ENCODE data around the gene TTC8.

Gene TTC8

GRCh38 chr14:88821888-88822287 lies 2.6 kb upstream of the TTC8 start:
- in situ Hi-C loops (cut with HindIII; ENCODE audit: low sequenced_read_pairs), result no loop called here
- H3K4me3 ChIP-seq (ENCODE audit: low read depth, low read length), result no peak overlapping the region
- TF ChIP-seq CTCF (IDR thresholded peaks at IDR 0.05; ENCODE audit: low read depth, low read length), result no peak
- no peak for DNase-seq (ENCODE audit: low read depth, low spot score)

GRCh38 chr14:88823968-88824313 lies 510 bp upstream of the TTC8 start:
- no peak for TF ChIP-seq CTCF (IDR thresholded peaks at IDR 0.05; ENCODE audit: low read depth, low read length)
- H3K4me3 ChIP-seq (ENCODE audit: low read depth, low read length), result peak overlapping the region; percentile 72
- DNase-seq (ENCODE audit: low read depth, low spot score), result no peak
- in situ Hi-C loops (cut with HindIII; ENCODE audit: low sequenced_read_pairs), result no loop called here

GRCh38 chr14:88825078-88825458 lies 617 bp downstream of the TTC8 start:
- peak; percentile 31 for DNase-seq (ENCODE audit: low read depth, low spot score)
- in situ Hi-C loops (cut with HindIII; ENCODE audit: low sequenced_read_pairs), result no loop called here
- peak overlapping the region; percentile 72 for H3K4me3 ChIP-seq (ENCODE audit: low read depth, low read length)
- no peak for TF ChIP-seq CTCF (IDR thresholded peaks at IDR 0.05; ENCODE audit: low read depth, low read length)

GRCh38 chr14:88825503-88825902 lies 1.1 kb downstream of the TTC8 start:
- no peak for TF ChIP-seq CTCF (IDR thresholded peaks at IDR 0.05; ENCODE audit: low read depth, low read length)
- DNase-seq (ENCODE audit: low read depth, low spot score), result no peak
- H3K4me3 ChIP-seq (ENCODE audit: low read depth, low read length), result peak overlapping the region; percentile 72
- in situ Hi-C loops (cut with HindIII; ENCODE audit: low sequenced_read_pairs), result no loop called here

- in situ Hi-C loops (cut with HindIII; ENCODE audit: low sequenced_read_pairs), result no loop called here
- H3K4me3 ChIP-seq (ENCODE audit: low read depth, low read length), result no peak overlapping the region
- no peak for DNase-seq (ENCODE audit: low read depth, low spot score)
- no peak for TF ChIP-seq CTCF (IDR thresholded peaks at IDR 0.05; ENCODE audit: low read depth, low read length)
These were observed 4.7 kb downstream of the TTC8 start for GRCh38 chr14:88829188-88829587.

- DNase-seq (ENCODE audit: low read depth, low spot score), result no peak
- no peak for TF ChIP-seq CTCF (IDR thresholded peaks at IDR 0.05; ENCODE audit: low read depth, low read length)
- in situ Hi-C loops (cut with HindIII; ENCODE audit: low sequenced_read_pairs), result no loop called here
- H3K4me3 ChIP-seq (ENCODE audit: low read depth, low read length), result no peak overlapping the region
These were observed 5.3 kb downstream of the TTC8 start for GRCh38 chr14:88829685-88830302.

- peak; percentile 63 for DNase-seq (ENCODE audit: low read depth, low spot score)
- in situ Hi-C loops (cut with HindIII; ENCODE audit: low sequenced_read_pairs), result no loop called here
- no peak overlapping the region for H3K4me3 ChIP-seq (ENCODE audit: low read depth, low read length)
- TF ChIP-seq CTCF (IDR thresholded peaks at IDR 0.05; ENCODE audit: low read depth, low read length), result no peak
These were observed 6.8 kb downstream of the TTC8 start for GRCh38 chr14:88831284-88831683.
